ENCODE results near the gene EXOC3L1.

DNA sequence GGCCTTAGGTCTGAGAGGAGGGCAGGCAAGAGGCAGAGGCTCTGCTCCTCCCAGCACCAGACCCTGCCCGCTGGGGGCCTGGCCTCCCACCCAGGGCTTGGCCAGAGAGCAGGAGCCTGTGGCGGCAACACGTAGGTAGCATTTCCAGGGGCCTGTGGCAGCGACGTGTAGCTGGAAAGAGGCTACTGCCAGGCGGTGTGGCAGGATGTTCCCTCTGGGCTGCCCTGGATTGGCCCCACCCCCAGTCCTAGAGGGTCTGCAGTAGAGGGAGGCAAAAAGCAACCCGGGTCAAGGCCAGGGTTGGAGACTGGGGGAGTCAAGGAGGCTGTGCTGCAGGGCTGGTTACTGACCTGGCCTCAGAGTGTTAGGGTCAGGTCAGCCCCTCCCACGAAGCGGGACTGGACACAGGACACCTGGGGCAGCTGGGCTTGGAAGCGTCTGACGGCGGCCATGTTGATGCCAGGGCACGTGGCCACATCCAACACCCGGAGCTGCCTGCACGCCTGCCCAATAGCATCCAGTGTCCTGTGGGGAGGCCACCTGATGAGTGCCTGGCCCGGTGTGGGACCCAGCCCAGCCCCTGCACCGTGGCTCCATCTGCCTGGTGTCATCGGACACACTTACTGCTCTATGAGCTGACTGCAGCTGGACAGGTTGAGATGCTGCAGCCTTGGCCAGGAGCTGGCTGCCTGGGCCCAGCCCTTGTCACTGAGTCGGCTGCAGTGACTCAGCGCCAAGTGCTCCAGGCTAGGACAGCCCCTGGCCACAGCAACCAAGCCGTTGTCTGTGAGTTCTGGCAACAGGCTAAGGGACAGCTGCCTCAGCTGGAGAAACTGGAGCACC lies 17.5 kb upstream of the EXOC3L1 start:
- no peak for TF ChIP-seq ZNF431 (CRISPR knock-in tag; IDR thresholded peaks at IDR 0.05; ENCODE audit: borderline replicate concordance, low read depth)
- TF ChIP-seq, protein P1, sequence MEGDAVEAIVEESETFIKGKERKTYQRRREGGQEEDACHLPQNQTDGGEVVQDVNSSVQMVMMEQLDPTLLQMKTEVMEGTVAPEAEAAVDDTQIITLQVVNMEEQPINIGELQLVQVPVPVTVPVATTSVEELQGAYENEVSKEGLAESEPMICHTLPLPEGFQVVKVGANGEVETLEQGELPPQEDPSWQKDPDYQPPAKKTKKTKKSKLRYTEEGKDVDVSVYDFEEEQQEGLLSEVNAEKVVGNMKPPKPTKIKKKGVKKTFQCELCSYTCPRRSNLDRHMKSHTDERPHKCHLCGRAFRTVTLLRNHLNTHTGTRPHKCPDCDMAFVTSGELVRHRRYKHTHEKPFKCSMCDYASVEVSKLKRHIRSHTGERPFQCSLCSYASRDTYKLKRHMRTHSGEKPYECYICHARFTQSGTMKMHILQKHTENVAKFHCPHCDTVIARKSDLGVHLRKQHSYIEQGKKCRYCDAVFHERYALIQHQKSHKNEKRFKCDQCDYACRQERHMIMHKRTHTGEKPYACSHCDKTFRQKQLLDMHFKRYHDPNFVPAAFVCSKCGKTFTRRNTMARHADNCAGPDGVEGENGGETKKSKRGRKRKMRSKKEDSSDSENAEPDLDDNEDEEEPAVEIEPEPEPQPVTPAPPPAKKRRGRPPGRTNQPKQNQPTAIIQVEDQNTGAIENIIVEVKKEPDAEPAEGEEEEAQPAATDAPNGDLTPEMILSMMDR (CRISPR knock-in tag; IDR thresholded peaks at IDR 0.05): no peak
- peak in 1 of 2 experiments; percentile 49; a peak in 2 of 4 replicates for TF ChIP-seq POLR2A (IDR thresholded peaks at IDR 0.05; ENCODE audit: insufficient read depth in 1 of 2, low read depth in 2 of 2, low read length in 2 of 2)
- TF ChIP-seq HMG20B (CRISPR knock-in tag; conservative IDR thresholded peaks at IDR 0.05): no peak
- TF ChIP-seq EZH2 (conservative IDR thresholded peaks at IDR 0.05; ENCODE audit: low read depth, low read length): no peak
- TF ChIP-seq ZSCAN9 (CRISPR knock-in tag; IDR thresholded peaks at IDR 0.05; ENCODE audit: borderline replicate concordance): no peak

Measured in HepG2 (cell line).